Inflammatory macrophage (primary cell): Measurements from ENCODE around the gene SCLY.
"Not testable (repeated sequence)": the region's sequence is repeated elsewhere in the genome, so short reads cannot be mapped to it uniquely, and the experiment has no call there.

Experiments used
- DNase-seq, 2 donors: peaks; one replicate each; pipeline ENCODE4 v3.0.0-alpha.2; 2020 to 2022

The SCLY gene

GRCh38 chr2:238114851-238115660 is 54.3 kb downstream of the SCLY start:
- DNase-seq = no peak

- not testable (repeated sequence) for DNase-seq
These were observed 54.9 kb downstream of the SCLY start for GRCh38 chr2:238115709-238116108.

- no peak for DNase-seq
These were observed 55.7 kb downstream of the SCLY start for GRCh38 chr2:238116298-238117198.

GRCh38 chr2:238117199-238118154 is 56.7 kb downstream of the SCLY start:
- no peak for DNase-seq

- no peak for DNase-seq
These were observed 59.1 kb downstream of the SCLY start for GRCh38 chr2:238119756-238120462.

GRCh38 chr2:238120463-238121298 is 59.9 kb downstream of the SCLY start:
- no peak for DNase-seq

GRCh38 chr2:238121511-238122286 is 60.9 kb downstream of the SCLY start:
- DNase-seq = no peak

- DNase-seq = no peak
These were observed 61.8 kb downstream of the SCLY start for GRCh38 chr2:238122287-238123217.

GRCh38 chr2:238123218-238123971 is 62.6 kb downstream of the SCLY start:
- DNase-seq = no peak

GRCh38 chr2:238123991-238124470 is 63.2 kb downstream of the SCLY start:
- DNase-seq = no peak

- DNase-seq = no peak
These were observed 63.8 kb downstream of the SCLY start for GRCh38 chr2:238124488-238125126.

GRCh38 chr2:238125127-238125885 is 64.5 kb downstream of the SCLY start:
- no peak for DNase-seq

GRCh38 chr2:238126338-238126737 is 65.5 kb downstream of the SCLY start:
- DNase-seq = no peak

- no peak for DNase-seq
These were observed 66.0 kb downstream of the SCLY start for GRCh38 chr2:238126775-238127164.

- no peak for DNase-seq
These were observed 66.6 kb downstream of the SCLY start for GRCh38 chr2:238127165-238128060.

GRCh38 chr2:238128061-238128440 is 67.2 kb downstream of the SCLY start:
- DNase-seq = no peak
